ENCODE measurements around the gene NIP7. TPM values are rescaled to one million over a fixed set of nuclear protein-coding genes. Genes with fewer than 3 reads are reported as not detected.

The NIP7 gene
- total RNA-seq, 1 experiment from 2014 or later = 72.8 TPM

GRCh38 chr16:69350536-69351133 is 11.1 kb downstream of the NIP7 start:
- H3K79me1 ChIP-seq (ENCODE audit: insufficient read depth, low read depth, low read length, poor library complexity, severe bottlenecking) = no peaks in the 10 kb centered on the region
- H3K4me3 Mint-ChIP-seq = no peak overlapping the region
- H4K8ac ChIP-seq (replicated peaks; ENCODE audit: insufficient read length, low read depth, low read length) = no peak overlapping the region
- no peaks in the 10 kb centered on the region for H3K23me2 ChIP-seq (ENCODE audit: insufficient read length, low read depth, low read length, poor library complexity, severe bottlenecking)
- no peak overlapping the region for H3K27ac Mint-ChIP-seq
- peak overlapping the region; percentile 7 for H2BK120ac ChIP-seq (ENCODE audit: low read depth, low read length, poor library complexity, severe bottlenecking)
- no peak overlapping the region for H4K91ac ChIP-seq (ENCODE audit: insufficient read length, low read depth, low read length)
- no peak overlapping the region for H3K18ac ChIP-seq (ENCODE audit: insufficient read length, low read depth, low read length)
- no peak for DNase-seq
- no peak overlapping the region for H3K14ac ChIP-seq (ENCODE audit: insufficient read depth, low read length)
- no peak overlapping the region for H2BK20ac ChIP-seq (ENCODE audit: low read depth, low read length, poor library complexity, severe bottlenecking)
- no peaks in the 10 kb centered on the region for H3K27me3 Mint-ChIP-seq (ENCODE audit: low read depth)
- H3K9me3 Mint-ChIP-seq = no peaks in the 10 kb centered on the region
- H3K27ac ChIP-seq (ENCODE audit: insufficient read length, low read depth, low read length) = no peak overlapping the region
- no peak overlapping the region for H2BK12ac ChIP-seq (ENCODE audit: insufficient read length, low read depth, low read length)
- peaks cover 0 to 10% (median 4%) of the 10 kb centered on the region in 3 experiments; a peak in 4 of 7 replicates for H3K36me3 Mint-ChIP-seq (ENCODE audit: insufficient read depth in 1 of 3, low read depth in 3 of 3)
- H3T11ph ChIP-seq (ENCODE audit: low read length) = no peak overlapping the region
- H2AFZ ChIP-seq (ENCODE audit: low read length) = no peak overlapping the region
- no peaks in the 10 kb centered on the region for H3K9me3 ChIP-seq (ENCODE audit: control insufficient read depth, low read depth, low read length)
- H2AK5ac ChIP-seq (ENCODE audit: insufficient read length, low read length) = no peak overlapping the region
- no CpG with 5 or more reads among the region's 6 CpGs for WGBS (ENCODE audit: extremely low coverage, insufficient read length, low lambda C conversion rate)
- no peaks in the 10 kb centered on the region for H3K4me1 ChIP-seq (ENCODE audit: insufficient read depth, low read length)
- H3K9ac ChIP-seq (ENCODE audit: extremely low read depth, insufficient read length, low read length) = no peak overlapping the region
- H2BK15ac ChIP-seq (ENCODE audit: low read depth, low read length) = no peak overlapping the region
- no peak overlapping the region for H2BK5ac ChIP-seq (ENCODE audit: insufficient read length, low read length)
- H3K23ac ChIP-seq (ENCODE audit: insufficient read length, low read depth, low read length) = no peak overlapping the region
- no peak for TF ChIP-seq CTCF (conservative IDR thresholded peaks at IDR 0.05)
- no peak overlapping the region for H3K56ac ChIP-seq (ENCODE audit: insufficient read length, low read depth, low read length)
- no peaks in the 10 kb centered on the region for H3K4me1 Mint-ChIP-seq
- no peak overlapping the region for H3K4ac ChIP-seq (ENCODE audit: low read depth, low read length)
- H4K20me1 ChIP-seq (ENCODE audit: control insufficient read depth, insufficient read depth, insufficient read length) = no peaks in the 10 kb centered on the region
- no peaks in the 10 kb centered on the region for H3K27me3 ChIP-seq (ENCODE audit: insufficient read depth, low read length)
- no peaks in the 10 kb centered on the region for H3K79me2 ChIP-seq (ENCODE audit: insufficient read depth, low read length)
- no peak overlapping the region for H3K4me2 ChIP-seq (ENCODE audit: insufficient read depth, insufficient read length, low read length)
- no peak overlapping the region for H4K5ac ChIP-seq (ENCODE audit: insufficient read length, low read depth, low read length)

All from H9 (cell line).